ENCODE measurements around the gene SELENOF.
"Not testable (repeated sequence)": the region's sequence is repeated elsewhere in the genome, so short reads cannot be mapped to it uniquely, and the experiment has no call there.

Gene SELENOF

DNA sequence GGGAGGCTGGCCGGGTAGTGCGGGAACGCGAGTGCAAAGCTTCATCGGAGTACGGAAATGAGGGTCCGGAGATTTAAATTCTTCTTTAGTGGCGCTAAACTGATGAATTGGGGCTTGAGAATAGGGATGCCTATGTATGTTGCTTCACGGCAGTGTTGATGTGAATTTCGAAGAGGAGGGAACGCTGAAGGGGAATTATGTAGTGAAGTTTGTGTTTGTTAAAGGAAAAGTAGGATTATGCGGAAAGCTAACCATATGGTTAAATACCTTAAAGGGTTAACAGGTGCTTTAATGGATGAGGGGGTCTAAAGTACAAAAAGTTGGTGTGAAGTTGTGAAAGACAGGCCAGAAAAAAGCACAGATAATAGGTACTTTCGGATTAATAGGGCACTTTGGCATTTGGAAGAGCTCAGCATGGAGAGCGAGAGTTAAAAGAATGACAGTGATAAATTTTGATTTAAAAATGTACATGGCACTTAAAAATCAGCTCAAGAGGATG lies 1.9 kb upstream of the SELENOF start:
- no peak for DNase-seq

DNA sequence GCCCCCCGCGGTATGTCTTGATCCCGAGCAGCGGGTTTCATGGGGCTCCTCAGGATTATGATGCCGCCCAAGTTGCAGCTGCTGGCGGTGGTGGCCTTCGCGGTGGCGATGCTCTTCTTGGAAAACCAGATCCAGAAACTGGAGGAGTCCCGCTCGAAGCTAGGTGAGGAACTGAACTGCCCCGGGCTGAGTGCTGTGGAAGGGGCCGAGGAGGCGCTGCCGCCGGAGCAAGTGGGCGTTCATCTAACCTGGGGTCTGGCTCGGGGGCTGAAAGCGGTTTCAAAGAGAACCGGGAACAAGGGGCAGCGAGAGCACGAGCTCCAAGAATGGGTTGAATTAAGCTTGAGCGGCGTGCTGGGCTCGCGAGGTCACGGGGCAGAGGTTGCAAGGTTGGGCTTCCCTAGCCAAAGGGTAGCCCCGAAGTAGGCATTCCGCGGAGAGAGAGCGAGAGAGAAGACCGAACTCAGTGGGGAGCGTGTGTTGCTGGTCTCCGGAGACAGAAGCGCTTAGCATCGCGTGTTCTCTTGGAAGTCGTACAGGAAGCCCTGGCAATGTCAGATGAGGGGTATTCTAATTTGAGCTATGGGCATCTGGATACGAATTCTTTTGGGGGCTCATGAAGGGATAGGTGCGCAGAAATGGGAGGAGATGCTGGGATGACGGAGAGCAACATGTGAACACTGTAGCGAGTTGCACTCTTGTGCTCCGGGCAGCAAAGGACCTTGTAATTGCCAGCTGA lies 1.2 kb upstream of the SELENOF start:
- DNase-seq: peak; percentile 57

DNA sequence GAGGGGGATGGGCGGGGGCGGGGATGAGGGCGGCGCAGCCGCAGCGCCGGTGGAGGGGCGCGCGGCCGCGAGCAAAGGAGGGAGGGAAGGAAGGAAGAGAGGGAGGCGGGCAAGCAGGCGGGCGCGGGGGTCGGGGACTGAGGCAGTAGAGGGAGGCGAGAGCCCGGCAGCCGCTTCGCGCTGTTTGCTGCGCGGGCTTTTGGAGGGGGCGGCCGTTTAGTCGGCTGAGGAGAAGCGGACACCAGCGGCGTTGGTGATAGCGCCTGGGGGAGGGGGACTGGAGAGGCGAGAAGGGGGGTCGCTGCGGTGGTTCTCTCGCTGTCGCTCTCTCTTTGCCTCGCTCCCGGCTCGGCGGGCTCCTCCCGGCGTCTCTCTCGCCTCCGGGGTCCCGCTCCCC lies 673 bp upstream of the SELENOF start, which contains the start of gene HS2ST1:
Gene HS2ST1 (plus strand): TSS at position 35 of the 397 bp plus-strand sequence.
- no peak for DNase-seq

DNA sequence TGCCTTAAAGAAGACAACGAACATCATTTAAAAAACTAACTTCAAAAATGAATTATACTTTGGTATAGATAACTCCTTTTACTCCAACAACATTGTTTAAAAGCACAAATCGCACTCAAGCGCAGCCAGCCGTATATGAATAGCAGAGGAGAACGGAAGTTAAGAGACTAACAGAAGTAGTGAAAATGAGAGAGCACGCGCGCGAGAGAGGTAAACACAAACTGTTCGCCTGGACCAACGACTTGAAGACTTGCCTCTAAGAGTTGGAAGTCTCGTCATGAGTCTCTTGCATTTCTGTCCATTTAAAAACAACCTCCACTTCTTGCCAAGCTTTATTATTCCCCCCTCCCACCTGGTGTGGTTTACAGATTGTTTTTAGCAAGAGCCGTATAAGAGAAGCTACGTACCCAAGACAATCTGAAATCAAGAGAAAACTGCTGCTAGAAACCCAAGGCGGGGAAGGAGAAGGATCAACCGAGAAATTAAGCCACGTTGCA lies 479 bp downstream of the SELENOF start:
- DNase-seq: peak; percentile 57

DNA sequence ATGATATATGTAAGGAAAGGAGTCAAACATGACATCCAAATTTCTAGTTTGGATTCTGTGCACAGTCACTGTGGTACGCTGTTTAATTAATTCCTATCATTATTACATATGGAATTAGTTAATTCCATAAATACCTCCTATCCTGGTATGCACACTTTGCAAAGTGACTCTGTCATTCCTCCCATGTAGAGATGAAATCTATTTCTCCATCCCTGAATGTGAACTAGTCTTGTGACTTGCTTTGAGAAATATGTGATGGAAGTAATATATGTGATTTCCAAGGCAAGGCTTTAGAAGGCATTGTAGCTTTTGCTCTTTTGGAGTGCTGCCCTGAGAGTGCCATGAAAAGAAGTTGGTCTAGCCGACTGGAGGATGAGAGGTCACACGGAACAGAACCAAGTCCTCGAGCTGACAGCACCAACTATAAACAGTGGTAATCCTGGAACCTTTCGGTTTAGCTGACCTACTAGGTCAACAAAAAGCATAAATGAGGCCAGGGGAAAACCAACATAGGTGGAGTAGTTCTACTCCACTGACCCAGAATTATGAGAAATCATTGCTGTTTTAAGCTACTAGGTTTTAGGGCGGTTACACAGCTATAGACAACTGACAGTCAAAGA lies 1.5 kb downstream of the SELENOF start:
- no peak for DNase-seq

DNA sequence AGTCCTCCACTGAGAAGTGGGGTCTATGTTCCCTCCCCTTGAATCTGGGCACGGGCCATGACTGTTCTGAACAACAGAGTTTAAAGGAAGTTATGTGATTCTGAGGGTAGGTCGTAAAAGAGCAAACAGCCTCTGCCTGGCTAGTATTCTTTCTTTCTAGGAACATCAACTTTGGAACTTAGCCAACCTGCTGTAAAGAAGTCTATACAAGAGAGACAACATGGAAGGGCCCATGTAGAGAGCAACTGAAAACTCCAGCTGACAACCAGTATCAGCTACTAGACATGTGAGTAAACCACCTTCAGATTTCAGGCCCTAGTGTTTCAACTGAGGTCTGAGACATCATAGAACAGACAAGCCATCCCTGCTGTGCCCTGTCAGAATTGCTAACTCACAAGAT lies 7.5 kb downstream of the SELENOF start:
- no peak for DNase-seq

DNA sequence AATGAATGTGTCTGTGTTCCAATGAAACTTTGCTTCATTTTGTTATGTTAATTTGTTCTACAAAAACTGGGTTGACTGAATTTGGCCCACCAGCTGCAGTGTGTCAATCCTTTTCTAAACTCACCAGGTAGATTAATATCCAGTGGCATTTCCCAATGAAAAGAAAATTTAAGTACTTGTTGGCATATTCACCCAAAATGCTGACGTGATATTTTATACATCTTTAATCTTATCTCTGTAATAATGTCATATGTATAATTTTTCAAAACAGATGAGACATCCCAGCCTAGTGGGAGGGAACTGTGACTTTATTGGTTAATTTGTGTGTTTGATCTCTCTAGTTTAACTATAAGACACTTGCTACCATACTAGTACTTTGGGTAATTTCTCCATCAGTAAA lies 8.1 kb downstream of the SELENOF start:
- no peak for DNase-seq

DNA sequence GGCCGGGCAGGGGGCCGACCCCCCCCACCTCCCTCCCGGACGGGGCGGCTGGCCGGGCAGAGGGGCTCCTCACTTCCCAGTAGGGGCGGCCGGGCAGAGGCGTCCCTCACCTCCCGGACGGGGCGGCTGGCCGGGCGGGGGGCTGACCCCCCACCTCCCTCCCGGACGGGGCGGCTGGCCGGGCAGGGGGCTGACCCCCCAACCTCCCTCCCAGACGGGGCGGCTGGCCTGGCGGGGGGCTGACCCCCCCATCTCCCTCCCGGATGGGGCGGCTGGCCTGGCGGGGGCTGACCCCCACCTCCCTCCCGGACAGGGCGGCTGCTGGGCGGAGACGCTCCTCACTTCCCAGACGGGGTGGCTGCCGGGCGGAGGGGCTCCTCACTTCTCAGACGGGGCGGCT lies 14.5 kb downstream of the SELENOF start:
- DNase-seq: not testable (repeated sequence)

DNA sequence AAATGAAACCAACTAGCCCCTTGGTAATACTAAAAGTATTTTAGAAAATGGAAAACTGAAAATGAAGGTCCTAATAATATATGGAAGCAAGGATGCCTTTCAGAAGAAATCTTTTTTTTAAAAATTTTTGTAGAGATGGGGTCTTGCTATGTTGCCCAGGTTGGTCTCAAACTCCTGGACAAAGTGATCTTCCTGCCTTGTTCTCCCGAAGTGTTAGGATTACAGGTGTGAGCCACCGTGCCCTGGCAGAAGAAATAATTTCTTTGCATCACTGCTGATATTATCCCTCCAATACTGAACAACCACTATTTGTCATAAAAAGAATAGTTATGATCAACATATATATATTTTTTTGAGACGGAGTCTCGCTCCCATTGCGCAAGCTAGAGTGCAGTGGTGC lies 25.6 kb downstream of the SELENOF start:
- no peak for DNase-seq

DNA sequence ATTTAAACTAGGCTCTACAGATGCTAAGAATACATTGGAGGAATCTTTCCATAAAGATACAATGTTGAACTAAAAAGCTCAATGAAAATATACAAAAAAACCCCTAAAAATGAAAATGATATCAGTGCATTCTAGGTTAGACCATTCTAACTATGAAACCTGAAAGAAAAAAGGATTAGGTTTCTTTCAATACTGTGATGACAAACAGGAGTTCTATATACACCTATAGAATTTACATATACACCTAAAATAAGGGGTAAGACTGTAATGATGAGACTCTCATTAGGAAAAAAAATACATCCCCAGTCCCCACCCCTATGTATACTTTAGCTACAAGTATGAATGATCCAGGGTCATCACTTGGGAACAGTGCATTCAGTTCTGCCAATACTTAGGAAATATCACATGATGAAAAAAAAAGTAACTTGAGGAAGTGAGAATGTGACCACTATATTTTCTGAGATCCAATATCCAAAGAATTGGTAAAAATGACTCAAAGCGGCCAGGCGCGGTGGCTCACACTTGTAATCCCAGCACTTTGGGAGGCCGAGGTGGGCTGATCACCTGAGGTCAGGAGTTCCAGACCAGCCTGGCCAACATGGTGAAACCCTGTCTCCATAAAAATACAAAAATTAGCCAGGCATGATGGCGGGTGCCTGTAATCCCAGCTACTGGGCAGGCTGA lies 26.3 kb downstream of the SELENOF start:
- DNase-seq: no peak

DNA sequence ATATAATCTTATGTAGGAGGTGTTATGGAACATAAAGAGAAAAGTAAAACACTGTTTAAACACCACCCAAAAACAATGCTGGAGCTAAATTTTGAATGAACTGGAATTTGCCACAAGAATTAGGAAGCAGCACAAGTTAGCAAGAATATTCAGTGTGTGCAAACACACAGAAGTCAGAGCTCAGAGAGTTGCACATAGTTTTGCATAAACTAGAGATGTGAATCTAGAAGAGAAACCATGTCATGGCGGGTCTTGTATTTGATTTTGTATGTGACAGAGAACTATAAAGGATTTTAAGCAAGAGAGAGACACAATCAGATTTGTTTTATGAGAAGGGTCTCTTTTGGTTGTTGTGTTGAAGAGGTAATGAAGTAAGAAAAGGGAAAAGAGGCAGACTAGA lies 38.2 kb downstream of the SELENOF start:
- no peak for DNase-seq

DNA sequence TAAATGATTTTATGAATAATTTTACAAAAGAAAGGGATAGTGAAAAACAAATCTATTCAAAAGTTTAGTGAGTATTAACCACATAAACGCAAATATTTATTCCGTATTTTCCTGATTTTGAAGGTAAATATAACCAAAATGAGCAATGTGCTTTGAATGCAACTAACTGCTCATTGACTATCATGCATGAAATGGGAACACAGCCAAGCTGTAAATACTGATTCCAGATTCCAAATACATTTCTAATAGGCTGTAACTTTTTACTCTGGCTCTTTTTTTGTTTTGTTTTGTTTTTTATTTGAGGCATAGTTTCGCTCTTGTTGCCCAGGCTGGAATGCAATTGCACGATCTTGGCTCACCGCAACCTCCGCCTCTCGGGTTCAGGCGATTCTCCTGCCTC lies 41.8 kb downstream of the SELENOF start:
- DNase-seq: no peak

DNA sequence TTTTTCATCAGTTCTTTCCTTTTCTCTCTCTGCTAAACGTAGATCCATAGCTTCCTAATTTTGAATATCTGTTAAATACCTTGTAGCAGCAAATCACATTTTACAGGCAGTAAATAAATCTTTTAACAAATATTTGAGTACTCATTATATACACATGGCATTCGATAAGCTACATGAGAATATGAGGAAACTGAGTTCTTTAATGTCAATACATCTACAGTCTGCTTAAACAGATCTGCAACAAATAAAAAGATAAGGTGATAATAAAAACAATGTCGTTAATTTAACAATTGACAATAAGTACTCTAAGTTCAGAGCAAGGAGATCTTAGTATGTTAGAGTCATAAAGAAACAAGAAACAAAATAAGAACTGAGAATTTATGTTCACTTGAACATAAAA lies 42.9 kb downstream of the SELENOF start:
- no peak for DNase-seq

DNA sequence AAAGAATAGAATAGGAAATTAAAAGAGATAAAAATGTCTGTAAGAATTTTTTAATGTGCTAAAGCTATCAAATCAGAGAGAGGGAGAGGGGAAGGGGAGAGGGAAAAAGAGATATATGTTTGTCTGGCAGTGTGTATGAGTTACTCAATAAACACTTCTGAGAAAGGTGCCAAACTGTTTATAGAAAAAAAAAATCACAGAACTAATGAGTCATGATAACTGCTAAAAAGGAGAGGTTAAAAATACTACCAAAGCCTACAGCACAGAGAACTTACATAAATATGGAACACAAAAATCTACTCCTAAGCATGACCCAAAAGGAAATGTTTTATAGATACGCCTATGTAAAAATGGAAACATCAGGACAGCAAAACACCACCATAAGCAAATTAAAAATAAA lies 45.4 kb downstream of the SELENOF start:
- DNase-seq: peak; percentile 3

DNA sequence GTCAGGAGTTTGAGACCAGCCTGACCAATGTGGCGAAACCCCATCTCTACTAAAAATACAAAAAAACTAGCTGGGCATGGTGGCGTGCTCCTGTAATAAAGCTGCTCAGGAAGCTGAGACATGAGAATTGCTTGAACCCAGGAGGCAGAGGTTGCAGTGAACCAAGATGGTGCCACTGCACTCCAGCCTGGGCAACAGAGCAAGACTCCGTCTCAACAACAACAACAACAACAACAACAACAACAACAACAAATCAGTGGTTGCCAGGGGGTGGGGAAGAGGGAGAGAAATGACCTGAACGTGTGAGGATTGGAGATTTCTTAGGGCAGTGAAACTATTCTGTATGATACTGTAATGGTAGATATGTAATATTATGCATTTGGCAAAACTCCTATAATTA lies 46.6 kb downstream of the SELENOF start:
- DNase-seq: not testable (repeated sequence)

DNA sequence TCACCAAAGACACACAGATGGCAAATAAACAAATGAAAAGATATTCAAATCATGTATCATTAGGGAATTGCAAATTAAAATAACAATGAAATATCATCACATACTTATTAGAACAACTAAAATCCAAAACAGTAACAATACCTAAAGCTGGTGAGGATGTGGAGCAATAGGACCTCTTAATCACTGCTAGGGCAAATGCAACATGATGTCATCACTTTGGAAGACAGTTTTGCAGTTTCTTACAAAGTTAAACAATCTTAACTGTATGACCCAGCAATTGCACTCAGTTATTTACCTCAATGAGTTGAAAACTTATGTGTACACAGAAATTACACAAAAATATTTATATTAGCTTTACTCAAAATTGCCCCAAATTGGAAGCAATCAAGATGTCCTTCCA lies 47.3 kb downstream of the SELENOF start:
- DNase-seq: no peak

DNA sequence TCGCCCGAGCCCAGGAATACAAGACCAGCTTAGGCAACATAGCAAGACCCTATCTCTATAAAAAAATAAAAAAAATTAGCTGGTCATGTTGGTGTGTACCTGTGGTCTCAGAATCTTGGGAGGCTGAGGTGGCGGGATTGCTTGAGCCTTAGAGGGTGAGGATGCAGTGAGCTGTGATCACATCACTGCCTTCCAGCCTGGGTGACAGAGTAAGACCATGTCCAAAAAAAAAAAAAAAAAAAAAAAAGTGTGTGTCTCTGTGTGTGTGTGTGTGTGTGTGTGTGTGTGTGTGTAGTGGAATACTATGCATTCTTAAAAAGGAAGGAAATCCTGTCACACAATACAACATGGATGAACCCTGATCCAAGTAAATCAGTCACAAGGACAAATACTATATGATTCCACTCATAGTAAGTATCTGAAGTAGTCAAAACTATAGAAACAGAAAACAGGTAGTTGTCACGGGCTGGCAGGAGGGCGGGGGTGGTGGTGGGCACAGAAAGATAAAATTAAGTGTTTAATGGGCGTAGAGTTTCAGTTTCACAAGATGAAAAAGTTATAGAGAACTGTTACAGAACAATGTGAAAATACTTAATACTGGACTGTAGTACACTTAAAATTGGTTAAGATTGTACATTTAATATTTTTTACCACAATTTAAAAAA lies 47.8 kb downstream of the SELENOF start:
- DNase-seq: no peak

DNA sequence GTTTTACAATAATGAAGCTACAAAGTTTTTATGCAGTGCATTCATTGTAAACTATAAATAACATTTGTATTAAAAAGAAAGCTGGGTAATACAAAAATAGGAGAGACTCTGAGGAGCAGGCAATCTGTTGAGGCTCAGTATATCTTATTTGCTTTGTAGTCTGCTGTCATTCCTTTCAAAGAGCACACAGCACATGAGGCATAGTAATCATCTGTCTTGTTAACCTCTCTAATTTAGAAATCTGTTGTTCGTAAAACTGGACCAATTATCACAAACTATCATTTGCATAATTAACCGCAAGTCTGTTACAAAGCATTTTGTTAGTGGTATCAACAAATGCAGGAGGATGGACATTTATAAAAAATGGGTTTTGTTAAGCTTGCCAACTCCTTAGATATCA lies 51.0 kb downstream of the SELENOF start:
- DNase-seq: no peak

DNA sequence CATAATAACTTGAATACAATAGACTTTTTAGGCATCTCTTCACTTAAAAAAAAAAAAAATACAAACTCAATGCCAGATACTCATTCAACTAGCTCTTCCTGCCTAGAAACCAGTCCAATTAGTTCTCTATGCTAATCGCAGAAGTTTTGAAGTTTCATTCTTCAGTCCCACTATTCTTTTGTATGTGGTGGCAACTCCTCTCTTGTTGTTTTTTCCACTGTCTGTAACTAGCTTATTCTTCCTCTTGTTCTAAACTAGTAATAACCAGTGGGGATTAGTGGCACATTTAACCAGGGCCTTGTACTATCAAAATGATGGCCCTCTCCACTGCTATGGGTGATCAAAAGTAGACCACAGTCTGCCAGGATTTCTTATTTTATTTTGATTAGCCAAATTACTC lies 52.5 kb downstream of the SELENOF start:
- DNase-seq: no peak

DNA sequence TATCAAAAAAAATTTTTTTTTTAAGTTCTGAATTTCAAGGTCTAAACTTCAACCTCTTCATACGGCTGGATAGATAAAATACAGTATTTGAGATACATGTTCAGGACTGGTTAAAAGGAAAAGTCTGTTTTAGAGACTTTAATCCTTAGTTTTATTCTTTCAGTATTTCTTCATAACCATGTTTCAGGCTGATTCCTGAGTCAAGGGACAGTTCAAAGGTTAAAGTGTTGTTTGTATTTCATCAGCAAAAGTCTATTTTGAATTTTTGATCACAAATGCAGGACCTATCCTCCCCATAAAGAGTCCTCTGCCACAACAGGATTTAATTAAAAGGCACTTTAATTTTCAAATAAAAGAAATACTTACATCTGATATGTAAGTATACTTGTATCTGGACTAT lies 53.5 kb downstream of the SELENOF start:
- no peak for DNase-seq

DNA sequence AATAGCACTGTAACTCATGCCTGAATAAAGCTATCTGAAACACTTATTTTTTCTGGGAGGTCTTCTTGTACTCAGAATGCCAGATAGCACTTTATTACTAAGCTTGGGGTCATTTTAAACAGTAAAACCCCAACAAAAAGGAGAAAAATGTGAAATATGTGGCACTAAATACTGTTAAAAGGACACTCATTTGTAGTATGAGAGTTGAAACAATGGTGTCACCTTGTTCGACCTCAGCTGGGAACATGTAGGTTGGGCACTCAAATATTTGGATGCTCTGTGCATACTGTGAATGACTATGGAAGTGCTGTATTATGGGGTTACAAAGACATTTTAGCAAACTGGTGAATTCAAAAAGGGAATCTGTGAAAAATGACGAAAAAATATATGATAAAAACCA lies 53.9 kb downstream of the SELENOF start:
- DNase-seq: no peak

DNA sequence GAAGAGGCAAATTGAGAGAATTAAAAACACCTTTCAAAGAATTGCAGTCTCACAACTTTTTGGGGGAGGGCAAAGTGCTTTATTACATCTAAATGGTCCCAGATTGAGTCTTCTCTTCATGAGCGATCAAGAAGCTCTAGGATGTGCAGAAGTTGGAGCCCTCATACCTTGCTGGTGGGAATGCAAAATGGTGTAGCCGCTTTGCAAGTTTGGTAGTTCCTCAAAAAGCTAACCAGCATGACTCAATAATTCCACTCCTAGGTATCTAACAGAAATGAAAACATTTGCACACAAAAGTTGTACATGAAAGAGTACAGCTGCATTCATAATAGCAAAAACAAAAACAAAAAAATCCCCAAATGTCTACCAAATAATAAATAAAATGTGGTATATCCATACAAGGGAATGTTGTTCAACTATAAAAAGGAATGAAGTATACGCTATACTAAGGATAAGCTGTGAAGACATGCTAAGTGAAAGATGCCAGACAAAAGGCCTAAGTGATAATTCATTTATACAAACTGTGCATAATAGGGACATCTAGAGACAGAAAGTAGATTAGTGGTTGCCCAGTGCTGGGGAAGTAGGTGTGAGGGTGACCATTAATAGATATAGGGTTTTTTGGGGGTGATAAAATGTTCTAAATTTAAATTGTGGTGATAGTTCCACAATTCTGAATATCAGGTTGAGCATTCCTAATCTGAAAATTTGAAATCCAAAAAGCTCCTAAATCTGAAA lies 55.2 kb downstream of the SELENOF start:
- no peak for DNase-seq

DNA sequence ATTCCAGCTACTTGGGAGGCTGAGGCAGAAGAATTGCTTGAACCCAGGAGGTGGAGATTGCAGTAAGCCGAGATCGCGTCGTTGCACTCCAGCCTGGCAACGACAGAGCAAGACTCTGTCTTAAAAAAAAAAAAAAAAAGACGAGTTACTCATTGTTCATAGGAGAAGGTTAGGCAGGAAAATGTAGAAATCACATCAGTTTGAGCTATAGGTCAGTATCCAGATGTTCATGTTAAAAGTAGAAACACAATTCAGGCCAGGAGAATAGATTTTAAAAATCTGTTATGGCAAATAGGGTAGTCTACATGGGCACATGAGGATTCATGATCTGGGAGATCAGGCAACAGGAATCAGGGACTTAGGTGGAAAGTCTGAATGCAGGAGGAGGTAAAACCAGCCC lies 57.7 kb downstream of the SELENOF start:
- no peak for DNase-seq
